22Rv1 (cell line): Measurements from ENCODE around the gene TMSB4X.

ENCODE experiments used
- H3K27ac ChIP-seq: fragments of 450-650 bp; 2 replicates; pipeline ENCODE4 v1.5.1; 2017
- CTCF ChIP-seq: fragments of 450-650 bp; IDR thresholded peaks from 2 replicates; pipeline ENCODE4 v1.5.1; 2017; ENCODE audit warnings: mild to moderate bottlenecking
- ZFX ChIP-seq: fragments of 450-650 bp; IDR thresholded peaks from 2 replicates; pipeline ENCODE4 v1.6.1; 2017; ENCODE audit warnings: antibody characterized with exemption, borderline replicate concordance

TMSB4X gene

DNA sequence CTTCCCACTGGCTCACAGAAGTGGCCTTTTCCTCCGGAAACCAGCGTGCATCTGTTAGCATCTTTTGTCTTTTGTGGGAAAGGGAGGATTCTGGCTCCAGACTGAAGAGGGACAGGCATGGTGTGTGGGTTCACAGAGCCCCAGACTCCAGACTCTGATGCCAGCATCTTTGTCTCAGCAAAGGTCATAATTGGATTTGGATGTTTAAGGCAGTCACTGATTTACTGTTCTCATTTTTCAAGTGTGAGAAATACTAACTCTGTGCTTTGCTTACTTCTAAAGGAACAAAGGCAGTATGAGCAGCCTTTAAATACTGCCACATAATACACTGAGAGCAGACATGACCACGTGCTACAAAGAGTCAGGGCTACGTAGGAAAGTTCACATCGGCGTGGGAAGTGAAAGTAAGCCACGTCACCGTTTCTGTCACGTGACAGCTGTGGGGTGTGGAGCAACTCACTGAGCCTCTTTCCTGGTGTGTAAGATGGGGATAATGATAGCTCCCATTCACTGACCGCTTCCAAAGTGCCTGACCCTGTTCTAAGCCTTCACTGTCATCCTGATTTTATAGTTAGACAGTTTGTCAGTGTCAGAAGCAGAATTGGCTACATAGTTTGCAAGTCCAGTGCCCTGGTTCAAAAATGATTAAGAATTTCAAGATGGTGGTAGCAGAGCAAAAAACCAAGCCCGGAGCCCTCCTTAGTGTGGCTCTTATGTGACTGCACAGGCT, 24.8 kb upstream of the TMSB4X start:
- TF ChIP-seq ZFX (no peak), CTCF (no peak)
- no peak overlapping the region for H3K27ac ChIP-seq

DNA sequence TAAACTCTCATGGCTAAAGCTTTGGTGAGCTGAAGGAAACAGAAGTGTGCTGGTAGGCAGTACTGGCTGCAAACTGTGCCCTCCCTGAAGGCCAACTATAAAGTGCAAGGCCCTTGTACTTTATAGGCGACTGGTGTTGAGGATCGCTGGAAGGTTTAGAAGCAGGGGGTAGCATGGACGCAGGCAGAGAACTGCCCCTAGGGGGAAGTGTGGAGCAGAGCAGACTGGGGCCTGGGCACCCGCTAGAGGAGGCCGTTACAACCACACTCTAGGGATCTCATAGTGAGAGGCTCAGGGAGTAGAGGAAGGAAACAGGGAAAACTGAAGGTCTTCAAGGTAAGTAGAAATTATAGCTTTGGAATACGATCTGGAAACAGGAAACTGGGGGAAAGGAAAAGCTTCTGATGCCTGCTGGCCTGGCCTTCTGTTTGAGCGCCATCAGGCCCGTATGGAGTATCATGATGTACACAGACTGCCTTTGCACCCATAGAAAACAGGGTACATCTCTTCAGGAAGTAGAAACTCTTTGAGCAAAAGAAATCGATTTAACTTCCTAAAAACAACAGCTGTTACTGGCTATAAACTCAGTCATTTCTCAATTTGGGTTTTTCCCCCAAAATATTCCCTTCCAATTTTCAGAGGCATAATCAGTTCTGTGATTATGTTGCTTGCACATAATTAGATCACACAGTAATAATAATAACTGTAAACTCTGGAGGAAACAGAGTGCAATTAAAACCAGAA, 23.9 kb upstream of the TMSB4X start:
- H3K27ac ChIP-seq = no peak overlapping the region
- TF ChIP-seq CTCF (peak; percentile 41), ZFX (no peak)

- no peak overlapping the region for H3K27ac ChIP-seq
- TF ChIP-seq ZFX (no peak), CTCF (no peak)
These were observed 23.3 kb upstream of the TMSB4X start for GRCh38 chrX:12951595-12951975.

GRCh38 chrX:12953420-12953819, 21.5 kb upstream of the TMSB4X start:
- TF ChIP-seq ZFX (no peak), CTCF (no peak)
- no peak overlapping the region for H3K27ac ChIP-seq

DNA sequence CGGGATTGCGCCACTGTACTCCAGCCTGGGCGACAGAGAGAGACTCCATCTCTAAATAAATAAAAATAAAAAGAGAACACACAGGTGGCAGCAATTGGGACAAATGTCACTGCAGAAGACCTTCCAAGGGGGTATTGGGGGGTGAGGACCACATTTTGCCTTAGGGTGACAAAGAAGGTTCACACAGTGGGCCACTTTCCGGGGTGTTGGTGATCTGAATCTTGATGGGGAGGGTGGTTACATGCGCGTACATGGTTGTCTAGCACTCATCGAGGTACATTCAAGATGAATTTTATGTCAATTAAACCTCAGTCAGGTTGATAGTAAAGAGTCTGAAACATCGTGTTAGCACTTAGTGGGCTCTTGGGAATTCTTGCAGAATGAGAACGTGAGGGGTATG, 20.5 kb upstream of the TMSB4X start:
- TF ChIP-seq CTCF (no peak), ZFX (no peak)
- H3K27ac ChIP-seq = no peak overlapping the region

DNA sequence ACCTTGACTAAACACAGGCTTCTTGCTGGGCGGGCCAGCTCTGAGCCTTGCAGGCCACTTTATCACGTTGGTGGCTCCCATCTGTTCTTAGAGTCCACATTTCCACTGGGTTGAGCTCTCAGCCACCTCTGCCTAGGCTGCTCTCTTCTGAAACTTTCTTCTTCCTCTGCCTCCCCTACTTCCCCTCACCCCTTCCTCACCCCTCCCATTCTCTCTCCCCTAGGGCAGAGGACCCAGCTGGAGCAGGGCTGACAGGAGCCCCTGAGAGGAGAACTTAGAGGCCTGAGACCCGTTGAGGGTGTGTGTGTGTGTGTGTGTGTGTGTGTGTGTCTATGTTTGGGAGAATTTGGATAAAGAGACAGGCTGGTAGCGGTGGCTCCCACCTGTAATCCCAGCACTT, 19.9 kb upstream of the TMSB4X start:
- H3K27ac ChIP-seq = no peak overlapping the region

More for the DNA sequence above, 19.9 kb upstream of the TMSB4X start:
- TF ChIP-seq ZFX = no peak
- TF ChIP-seq CTCF = no peak
